ENCODE measurements around the gene NPHS2. TPM values are rescaled to one million over a fixed set of nuclear protein-coding genes. Genes with fewer than 3 reads are reported as not detected.
"Not testable (repeated sequence)": the region's sequence is repeated elsewhere in the genome, so short reads cannot be mapped to it uniquely, and the experiment has no call there.

The NPHS2 gene
- total RNA-seq, 1 donor from 2014 or later, result not detected

DNA sequence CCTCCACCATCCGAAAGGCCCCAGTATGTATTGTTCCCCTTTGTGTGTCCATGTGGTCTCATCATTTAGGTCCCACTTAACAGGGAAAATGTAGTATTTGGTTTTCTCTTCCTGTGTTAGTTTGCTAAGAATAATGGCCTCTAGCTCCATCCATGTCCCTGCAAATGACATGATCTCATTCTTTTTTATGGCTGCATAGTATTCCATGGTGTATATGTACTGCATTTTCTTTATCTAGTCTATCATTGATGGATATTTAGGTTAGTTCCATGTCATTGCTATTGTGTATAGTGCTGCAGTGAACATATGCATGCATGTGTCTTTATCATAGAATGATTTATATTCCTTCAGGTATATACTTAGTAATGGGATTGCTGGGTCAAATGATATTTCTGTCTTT lies 57.2 kb downstream of the NPHS2 start:
- H3K4me1 Mint-ChIP-seq (ENCODE audit: low read depth); H3K9me3 Mint-ChIP-seq; H3K4me3 Mint-ChIP-seq; DNase-seq (ENCODE audit: low spot score); intact Hi-C loops (cut with micrococcal nuclease); H3K27ac Mint-ChIP-seq; H3K27me3 Mint-ChIP-seq (ENCODE audit: insufficient read depth); H3K36me3 Mint-ChIP-seq (ENCODE audit: low read depth): not testable (repeated sequence)

DNA sequence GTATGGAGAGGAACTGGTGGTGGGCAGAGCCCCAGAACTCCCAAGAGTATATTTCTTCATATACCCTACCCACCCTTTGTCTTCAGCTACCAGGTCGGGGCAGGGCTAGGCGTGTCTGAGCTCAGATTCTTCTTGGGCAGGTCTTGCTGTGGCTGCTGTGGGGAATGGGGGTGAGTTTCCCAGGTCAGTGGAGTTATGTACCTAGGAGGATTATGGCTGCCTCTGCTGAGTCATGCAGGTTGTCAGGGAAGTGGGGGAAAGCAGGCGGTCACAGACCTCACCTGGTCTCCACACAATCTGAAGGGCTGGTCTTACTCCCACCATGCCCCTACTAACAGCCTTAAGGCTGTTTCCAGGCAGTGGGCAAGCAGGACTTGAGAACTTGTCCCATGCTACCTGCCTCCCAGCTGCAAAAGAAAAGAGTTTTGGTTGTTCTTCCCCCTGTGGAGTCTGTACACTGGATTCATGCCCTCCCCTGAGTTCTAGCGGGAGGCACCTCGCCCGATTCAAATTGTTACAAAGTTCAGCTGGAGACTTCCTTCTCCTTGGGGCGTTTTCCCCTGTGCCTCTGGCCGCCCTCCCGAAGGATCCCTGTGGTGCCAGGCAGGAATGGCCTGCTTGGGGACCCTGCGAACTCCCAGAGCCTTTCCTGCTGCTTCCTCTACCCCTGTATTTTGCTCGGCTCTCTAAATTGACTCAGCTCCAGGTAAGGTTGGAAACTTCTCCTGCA lies 58.6 kb downstream of the NPHS2 start:
- Mint-ChIP-seq H3K4me3 (no peak overlapping the region), H3K36me3 (ENCODE audit: low read depth) (no peaks in the 10 kb centered on the region)
- intact Hi-C loops (cut with micrococcal nuclease), result no loop called here

DNA sequence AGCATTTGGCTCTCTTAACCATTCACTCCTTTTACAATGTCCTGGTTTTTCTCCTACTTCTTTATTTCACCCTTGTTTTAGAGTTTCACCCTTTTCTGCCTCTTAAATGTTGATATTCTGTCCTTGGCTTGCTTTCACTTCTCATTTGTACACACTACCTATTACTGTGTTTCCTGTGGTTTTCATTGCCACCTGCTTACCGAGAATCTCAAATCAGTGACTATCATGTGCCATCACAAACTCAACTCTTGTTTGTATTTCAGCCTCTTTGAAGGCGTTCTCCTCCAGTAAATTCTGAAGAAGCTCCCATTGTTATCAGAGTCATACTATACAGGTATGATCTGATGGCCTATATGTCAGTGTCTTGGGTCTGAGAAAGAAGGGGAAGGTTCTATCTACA lies 65.7 kb downstream of the NPHS2 start:
- intact Hi-C loops (cut with micrococcal nuclease), result no loop called here
- no peaks in the 10 kb centered on the region for H3K27me3 Mint-ChIP-seq (ENCODE audit: insufficient read depth)
- H3K9me3 Mint-ChIP-seq, result no peaks in the 10 kb centered on the region
- DNase-seq (ENCODE audit: low spot score), result no peak
- no peak overlapping the region for H3K27ac Mint-ChIP-seq
- H3K4me1 Mint-ChIP-seq (ENCODE audit: low read depth), result no peaks in the 10 kb centered on the region
- H3K36me3 Mint-ChIP-seq (ENCODE audit: low read depth), result no peaks in the 10 kb centered on the region
- H3K4me3 Mint-ChIP-seq, result no peak overlapping the region

More for the DNA sequence above, 58.6 kb downstream of the NPHS2 start:
- H3K27me3 Mint-ChIP-seq (ENCODE audit: insufficient read depth), result no peaks in the 10 kb centered on the region
- no peaks in the 10 kb centered on the region for H3K4me1 Mint-ChIP-seq (ENCODE audit: low read depth)
- DNase-seq (ENCODE audit: low spot score), result no peak
- H3K27ac Mint-ChIP-seq, result no peak overlapping the region
- H3K9me3 Mint-ChIP-seq, result no peaks in the 10 kb centered on the region

GRCh38 chr1:179509384-179509783 lies 66.4 kb downstream of the NPHS2 start:
- DNase-seq (ENCODE audit: low spot score), result no peak
- H3K9me3 Mint-ChIP-seq, result no peaks in the 10 kb centered on the region
- H3K4me3 Mint-ChIP-seq, result no peak overlapping the region
- H3K27ac Mint-ChIP-seq, result no peak overlapping the region
- H3K4me1 Mint-ChIP-seq (ENCODE audit: low read depth), result no peaks in the 10 kb centered on the region
- no peaks in the 10 kb centered on the region for H3K36me3 Mint-ChIP-seq (ENCODE audit: low read depth)
- intact Hi-C loops (cut with micrococcal nuclease), result no loop called here
- no peaks in the 10 kb centered on the region for H3K27me3 Mint-ChIP-seq (ENCODE audit: insufficient read depth)

GRCh38 chr1:179506199-179506598 lies 69.5 kb downstream of the NPHS2 start:
- no peak for DNase-seq (ENCODE audit: low spot score)
- no peak overlapping the region for H3K27ac Mint-ChIP-seq
- no peaks in the 10 kb centered on the region for H3K27me3 Mint-ChIP-seq (ENCODE audit: insufficient read depth)
- no peaks in the 10 kb centered on the region for H3K9me3 Mint-ChIP-seq
- no peaks in the 10 kb centered on the region for H3K36me3 Mint-ChIP-seq (ENCODE audit: low read depth)
- no peak overlapping the region for H3K4me3 Mint-ChIP-seq
- intact Hi-C loops (cut with micrococcal nuclease), result no loop called here
- no peaks in the 10 kb centered on the region for H3K4me1 Mint-ChIP-seq (ENCODE audit: low read depth)

Other genes starting within 250 kb of the NPHS2 start
- gene AXDND1, start 210.0 kb downstream of the NPHS2 start, total RNA-seq, result not detected in 2 replicates
- gene TDRD5, start 15.9 kb upstream of the NPHS2 start, total RNA-seq, result not detected in 2 replicates
- gene FAM163A, start 167.3 kb upstream of the NPHS2 start, total RNA-seq, result not detected in 2 replicates

Data from activated T-helper 1 cell treated with anti-CD3 and anti-CD28 coated beads, Interleukin-12 subunit alpha, Interleukin-12 subunit beta, Interleukin-2, Interleukin-4 antibody, amounts not matched to agents 30 ng/mL and 10 ng/mL and 1 ng/mL, durations not matched to agents 14 hours and 24 hours and 36 hours (primary cell).